HEK293T (cell line): ENCODE data around the gene SLC11A1.

Source experiments
- CTCF ChIA-PET: fragments of 350-600 bp; formaldehyde crosslinking; extraction: SDS; loops from one replicate; lab custom pipeline; 2021; ENCODE audit warnings: antibody characterized with exemption, inconsistent platforms; lab: Yijun Ruan, JAX
- POLR2A ChIA-PET: fragments of 350-600 bp; formaldehyde crosslinking; extraction: SDS; loops from one replicate; lab custom pipeline; 2020; ENCODE audit warnings: antibody characterized with exemption, inconsistent platforms; lab: Yijun Ruan, JAX
- DNase-seq: peaks from one replicate; pipeline ENCODE4 v3.0.0; 2012; ENCODE audit warnings: mixed read lengths; ENCODE audit errors: extremely low spot score
- ARNT ChIP-seq: fragments of 450-650 bp; IDR thresholded peaks from 2 replicates; pipeline ENCODE4 v1.6.1; 2017; ENCODE audit warnings: mild to moderate bottlenecking
- BHLHE40 ChIP-seq: fragments of 450-650 bp; IDR thresholded peaks from 2 replicates; pipeline ENCODE4 v1.6.1; 2016; ENCODE audit warnings: mild to moderate bottlenecking, moderate library complexity, borderline replicate concordance
- CTBP1 ChIP-seq: fragments of 450-650 bp; IDR thresholded peaks from 2 replicates; pipeline ENCODE4 v1.6.1; 2016; ENCODE audit warnings: borderline replicate concordance
- ELF4 ChIP-seq: fragments of 450-650 bp; IDR thresholded peaks from 2 replicates; pipeline ENCODE4 v1.6.1; 2017; ENCODE audit warnings: antibody characterized with exemption
- FOXA1 ChIP-seq: fragments of 450-650 bp; IDR thresholded peaks from 2 replicates; pipeline ENCODE4 v1.6.1; 2016; ENCODE audit warnings: mild to moderate bottlenecking
- FOXK2 ChIP-seq: fragments of 450-650 bp; IDR thresholded peaks from 2 replicates; pipeline ENCODE4 v1.6.1; 2016; ENCODE audit warnings: mild to moderate bottlenecking
- FOXM1 ChIP-seq: fragments of 450-650 bp; IDR thresholded peaks from 2 replicates; pipeline ENCODE4 v1.6.1; 2017; ENCODE audit warnings: mild to moderate bottlenecking, borderline replicate concordance
- HDGF ChIP-seq: fragments of 450-650 bp; IDR thresholded peaks from 2 replicates; pipeline ENCODE4 v1.6.1; 2017; ENCODE audit warnings: antibody characterized with exemption, borderline replicate concordance
- L3MBTL2 ChIP-seq: fragments of 450-650 bp; conservative IDR thresholded peaks from 2 replicates; pipeline ENCODE4 v1.6.1; 2016; ENCODE audit warnings: mild to moderate bottlenecking
- LEF1 ChIP-seq: fragments of 450-650 bp; IDR thresholded peaks from 2 replicates; pipeline ENCODE4 v1.6.1; 2017; ENCODE audit warnings: mild to moderate bottlenecking, borderline replicate concordance
- NFRKB ChIP-seq: fragments of 450-650 bp; IDR thresholded peaks from 2 replicates; pipeline ENCODE4 v1.6.1; 2016; ENCODE audit warnings: mild to moderate bottlenecking, moderate library complexity
- SP1 ChIP-seq: fragments of 450-650 bp; IDR thresholded peaks from 2 replicates; pipeline ENCODE4 v1.6.1; 2017
- SUZ12 ChIP-seq: fragments of 450-650 bp; IDR thresholded peaks from 2 replicates; pipeline ENCODE4 v1.6.1; 2016; ENCODE audit warnings: mild to moderate bottlenecking
- TARDBP ChIP-seq: fragments of 450-650 bp; IDR thresholded peaks from 2 replicates; pipeline ENCODE4 v1.6.1; 2016
- ZNF384 ChIP-seq: fragments of 450-650 bp; IDR thresholded peaks from 2 replicates; pipeline ENCODE4 v1.6.1; 2016
- TF ChIP-seq, protein P1 (sequence below): fragments of 450-650 bp; IDR thresholded peaks from 2 replicates; pipeline ENCODE4 v1.6.1; 2016

Gene SLC11A1

DNA sequence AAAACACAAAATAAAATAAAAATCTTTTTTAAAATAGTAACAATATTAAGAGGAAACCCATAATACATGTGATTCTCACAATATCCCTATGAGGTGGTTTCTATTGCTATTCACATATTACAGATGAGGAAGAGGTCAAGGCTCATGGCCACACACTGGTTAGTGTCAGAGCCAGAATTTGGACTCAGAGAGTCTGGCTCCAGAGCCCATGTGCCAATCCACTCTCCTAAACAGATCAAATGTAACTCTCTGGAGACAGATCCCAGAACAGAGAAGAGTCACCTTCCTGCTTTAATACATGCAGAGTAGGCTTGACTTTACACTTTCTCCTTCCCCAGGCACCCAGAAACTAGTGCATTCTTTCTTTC lies 10.1 kb upstream of the SLC11A1 start:
- ChIA-PET POLR2A (no interaction called here), CTCF (no interaction called here)
- no peak for DNase-seq
- TF ChIP-seq NFRKB: no peak
- TF ChIP-seq TARDBP: no peak
- TF ChIP-seq, protein P1, sequence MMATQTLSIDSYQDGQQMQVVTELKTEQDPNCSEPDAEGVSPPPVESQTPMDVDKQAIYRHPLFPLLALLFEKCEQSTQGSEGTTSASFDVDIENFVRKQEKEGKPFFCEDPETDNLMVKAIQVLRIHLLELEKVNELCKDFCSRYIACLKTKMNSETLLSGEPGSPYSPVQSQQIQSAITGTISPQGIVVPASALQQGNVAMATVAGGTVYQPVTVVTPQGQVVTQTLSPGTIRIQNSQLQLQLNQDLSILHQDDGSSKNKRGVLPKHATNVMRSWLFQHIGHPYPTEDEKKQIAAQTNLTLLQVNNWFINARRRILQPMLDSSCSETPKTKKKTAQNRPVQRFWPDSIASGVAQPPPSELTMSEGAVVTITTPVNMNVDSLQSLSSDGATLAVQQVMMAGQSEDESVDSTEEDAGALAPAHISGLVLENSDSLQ: no peak
- TF ChIP-seq FOXM1: no peak
- no peak for TF ChIP-seq FOXA1
- no peak for TF ChIP-seq ELF4
- no peak for TF ChIP-seq L3MBTL2
- TF ChIP-seq SP1: no peak
- no peak for TF ChIP-seq LEF1
- no peak for TF ChIP-seq ZNF384
- no peak for TF ChIP-seq FOXK2
- TF ChIP-seq ARNT: no peak
- TF ChIP-seq SUZ12: no peak

DNA sequence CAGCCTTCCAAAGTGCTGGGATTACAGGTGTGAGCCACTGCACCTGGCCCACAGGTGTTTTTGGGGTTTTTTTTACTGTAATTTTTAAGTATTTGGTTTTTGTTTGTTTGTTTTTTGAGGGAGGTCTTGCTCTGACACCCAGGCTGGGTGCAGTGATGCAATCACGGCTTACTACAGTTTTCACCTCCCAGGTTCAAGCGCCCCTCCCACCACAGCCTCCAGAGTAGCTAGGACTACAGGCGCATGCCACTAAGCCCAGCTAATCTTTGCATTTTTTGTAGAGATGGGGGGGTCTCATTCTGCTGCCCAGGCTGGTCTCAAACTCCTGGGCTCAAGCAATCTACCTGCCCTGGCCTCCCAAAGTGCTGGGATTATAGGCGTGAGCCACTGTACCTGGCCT lies 7.3 kb upstream of the SLC11A1 start:
- ChIA-PET POLR2A (no interaction called here), CTCF (no interaction called here)
- no peak for DNase-seq
- TF ChIP-seq FOXA1 (no peak), TARDBP (no peak), L3MBTL2 (no peak), NFRKB (no peak), SP1 (no peak), CTBP1 (no peak), BHLHE40 (no peak), LEF1 (no peak), ZNF384 (no peak), FOXK2 (no peak), HDGF (no peak)

- no peak for TF ChIP-seq ELF4
- no peak for TF ChIP-seq SP1
- no peak for TF ChIP-seq ZNF384
- no peak for TF ChIP-seq FOXA1
- no peak for TF ChIP-seq SUZ12
- no peak for TF ChIP-seq BHLHE40
- TF ChIP-seq CTBP1: no peak
- no peak for TF ChIP-seq FOXK2
- TF ChIP-seq ARNT: no peak
- no peak for TF ChIP-seq L3MBTL2
- TF ChIP-seq TARDBP: no peak
- TF ChIP-seq LEF1: no peak
- TF ChIP-seq HDGF: no peak
- no peak for TF ChIP-seq FOXM1
- ChIA-PET POLR2A (no interaction called here), CTCF (no interaction called here)
- DNase-seq: no peak
These were observed 6.9 kb upstream of the SLC11A1 start for GRCh38 chr2:218375212-218375611.

- no peak for DNase-seq
- ChIA-PET POLR2A (no interaction called here), CTCF (no interaction called here)
- no peak for TF ChIP-seq BHLHE40
- no peak for TF ChIP-seq CTBP1
- no peak for TF ChIP-seq FOXA1
- no peak for TF ChIP-seq ARNT
- TF ChIP-seq FOXM1: no peak
- TF ChIP-seq SP1: no peak
- no peak for TF ChIP-seq LEF1
- no peak for TF ChIP-seq SUZ12
- no peak for TF ChIP-seq ELF4
- TF ChIP-seq NFRKB: no peak
- no peak for TF ChIP-seq HDGF
- no peak for TF ChIP-seq ZNF384
- no peak for TF ChIP-seq FOXK2
- no peak for TF ChIP-seq TARDBP
- no peak for TF ChIP-seq L3MBTL2
- TF ChIP-seq, protein P1: no peak
These were observed 4.0 kb upstream of the SLC11A1 start for GRCh38 chr2:218378053-218378452.

DNA sequence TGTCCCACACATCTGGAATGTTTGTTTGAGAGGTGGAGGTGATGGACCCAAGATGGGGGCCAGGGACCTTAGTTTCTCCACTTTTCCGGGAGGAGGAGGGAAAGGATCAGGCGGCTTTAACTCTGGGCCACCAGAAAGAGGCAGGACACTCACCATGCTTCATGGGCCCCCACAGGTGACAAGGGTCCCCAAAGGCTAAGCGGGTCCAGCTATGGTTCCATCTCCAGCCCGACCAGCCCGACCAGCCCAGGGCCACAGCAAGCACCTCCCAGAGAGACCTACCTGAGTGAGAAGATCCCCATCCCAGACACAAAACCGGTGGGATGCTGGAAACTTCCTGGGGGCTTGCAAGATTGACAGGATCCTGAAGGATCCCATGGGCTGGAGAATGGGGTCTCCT lies 712 bp downstream of the SLC11A1 start:
- no peak for DNase-seq
- CTCF ChIA-PET: no interaction called here
- POLR2A ChIA-PET: no interaction called here
- TF ChIP-seq, protein P1: no peak
- TF ChIP-seq NFRKB (no peak), BHLHE40 (no peak)

GRCh38 chr2:218383892-218384519 lies 1.9 kb downstream of the SLC11A1 start:
- TF ChIP-seq CTBP1 (no peak), FOXM1 (no peak), FOXK2 (no peak), ELF4 (no peak), LEF1 (no peak), HDGF (no peak), NFRKB (no peak), L3MBTL2 (no peak), TARDBP (no peak), SUZ12 (no peak), ARNT (no peak), SP1 (no peak), BHLHE40 (no peak), ZNF384 (no peak), FOXA1 (no peak)
- DNase-seq: no peak
- ChIA-PET POLR2A (no interaction called here), CTCF (interaction anchor here (0.6 kb wide), 1 partner anchor 42 kb away, joined by 3 read pairs; no protein-coding TSS in a partner anchor)
